Activated T-helper 17 cell treated with anti-CD3 and anti-CD28 coated beads, Interleukin-2, amount 50 U/mL, for 72 hours (primary cell): ENCODE data around the gene DCLK1. TPM values are rescaled to one million over a fixed set of nuclear protein-coding genes. Genes with fewer than 3 reads are reported as not detected.

Source experiments
- ATAC-seq: fragments of 150-1000 bp; cut with Tn5 transposase; replicated peaks from 2 replicates; pipeline ENCODE4 v1.10.0; 2021; ENCODE audit warnings: mild to moderate bottlenecking, moderate library complexity
- H3K27ac Mint-ChIP-seq: one replicate; pipeline ENCODE4 v1.8.0; 2022; ENCODE audit warnings: mixed read lengths
- H3K27me3 Mint-ChIP-seq: one replicate; pipeline ENCODE4 v1.8.0; 2022; ENCODE audit warnings: mixed read lengths
- H3K36me3 Mint-ChIP-seq: one replicate; pipeline ENCODE4 v1.8.0; 2022; ENCODE audit warnings: low read depth, mild to moderate bottlenecking, mixed read lengths
- H3K4me1 Mint-ChIP-seq: one replicate; pipeline ENCODE4 v1.8.0; 2022; ENCODE audit warnings: mixed read lengths
- H3K4me3 Mint-ChIP-seq: one replicate; pipeline ENCODE4 v1.8.0; 2022; ENCODE audit warnings: mild to moderate bottlenecking, mixed read lengths
- H3K9me3 Mint-ChIP-seq: one replicate; pipeline ENCODE4 v1.8.0; 2022; ENCODE audit warnings: mixed read lengths
- total RNA-seq, 2 donors: library from RNA; stranded (reverse); gene quantifications; one replicate each; pipeline ENCODE4 v1.2.3, GENCODE V29; 2022

DCLK1 gene
- total RNA-seq, 2 donors from 2014 or later, result not detected

- Mint-ChIP-seq H3K4me3 (no peak overlapping the region), H3K4me1 (no peaks in the 10 kb centered on the region), H3K9me3 (peaks cover 4% of the 10 kb centered on the region), H3K27me3 (no peaks in the 10 kb centered on the region), H3K36me3 (no peaks in the 10 kb centered on the region), H3K27ac (no peak overlapping the region)
- no peak for ATAC-seq
These were observed 15.5 kb upstream of the DCLK1 start for GRCh38 chr13:36146511-36147269.

- no peak for ATAC-seq
- no peaks in the 10 kb centered on the region for H3K4me1 Mint-ChIP-seq
- H3K9me3 Mint-ChIP-seq, result peaks cover 4% of the 10 kb centered on the region
- H3K27ac Mint-ChIP-seq, result no peak overlapping the region
- H3K4me3 Mint-ChIP-seq, result no peak overlapping the region
- no peaks in the 10 kb centered on the region for H3K27me3 Mint-ChIP-seq
- H3K36me3 Mint-ChIP-seq, result no peaks in the 10 kb centered on the region
These were observed 12.6 kb upstream of the DCLK1 start for GRCh38 chr13:36143738-36144137.

DNA sequence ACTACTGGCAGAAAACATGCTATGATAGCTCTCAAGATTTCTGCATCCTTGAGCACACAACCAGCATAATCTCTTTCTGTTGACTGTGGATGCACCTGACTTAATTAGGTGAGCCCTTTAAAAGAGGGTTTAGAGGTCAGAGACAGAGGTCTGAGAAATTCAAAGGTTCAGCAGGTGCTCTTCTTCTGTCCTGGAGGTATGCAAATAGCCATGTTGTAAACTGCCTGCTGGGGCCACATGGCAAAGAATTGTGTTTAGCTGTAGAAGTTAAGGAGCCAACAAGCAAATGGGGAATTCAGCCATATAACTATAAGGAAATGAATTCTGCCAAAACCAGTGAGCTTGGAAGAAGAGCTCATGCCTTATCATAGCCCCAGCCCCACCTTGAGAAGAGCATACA, 11.6 kb upstream of the DCLK1 start:
- Mint-ChIP-seq H3K36me3 (no peaks in the 10 kb centered on the region), H3K27me3 (no peaks in the 10 kb centered on the region), H3K4me1 (no peaks in the 10 kb centered on the region), H3K4me3 (no peak overlapping the region), H3K27ac (no peak overlapping the region), H3K9me3 (peaks cover 4% of the 10 kb centered on the region)
- no peak for ATAC-seq

DNA sequence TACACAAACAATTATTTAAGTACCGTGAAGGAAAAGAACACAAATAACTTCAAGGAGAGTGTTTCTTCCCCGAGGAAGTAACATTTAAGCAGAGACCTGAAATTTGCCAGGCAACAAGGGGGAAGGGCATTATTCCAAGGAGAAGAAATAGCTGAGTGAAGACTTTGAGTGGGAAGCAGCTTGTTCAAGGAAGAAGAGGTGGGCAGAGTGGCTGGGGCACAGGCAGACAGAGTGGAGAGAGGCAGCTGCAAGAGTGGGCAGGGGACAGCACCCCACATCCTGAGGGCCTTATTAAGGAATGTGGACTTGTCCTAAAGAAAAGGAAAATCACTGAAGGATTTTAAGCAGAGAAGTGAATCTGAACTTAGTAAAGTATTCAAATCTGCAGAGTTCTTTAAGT, 4.7 kb upstream of the DCLK1 start:
- Mint-ChIP-seq H3K27ac (no peak overlapping the region), H3K4me1 (no peaks in the 10 kb centered on the region), H3K36me3 (no peaks in the 10 kb centered on the region), H3K9me3 (no peaks in the 10 kb centered on the region), H3K4me3 (no peak overlapping the region), H3K27me3 (peaks cover 21% of the 10 kb centered on the region)
- no peak for ATAC-seq

- Mint-ChIP-seq H3K27me3 (peaks cover 29% of the 10 kb centered on the region), H3K9me3 (no peaks in the 10 kb centered on the region), H3K4me3 (no peak overlapping the region), H3K36me3 (no peaks in the 10 kb centered on the region), H3K4me1 (no peaks in the 10 kb centered on the region), H3K27ac (no peak overlapping the region)
- no peak for ATAC-seq
These were observed 3.5 kb upstream of the DCLK1 start for GRCh38 chr13:36134632-36135031.

DNA sequence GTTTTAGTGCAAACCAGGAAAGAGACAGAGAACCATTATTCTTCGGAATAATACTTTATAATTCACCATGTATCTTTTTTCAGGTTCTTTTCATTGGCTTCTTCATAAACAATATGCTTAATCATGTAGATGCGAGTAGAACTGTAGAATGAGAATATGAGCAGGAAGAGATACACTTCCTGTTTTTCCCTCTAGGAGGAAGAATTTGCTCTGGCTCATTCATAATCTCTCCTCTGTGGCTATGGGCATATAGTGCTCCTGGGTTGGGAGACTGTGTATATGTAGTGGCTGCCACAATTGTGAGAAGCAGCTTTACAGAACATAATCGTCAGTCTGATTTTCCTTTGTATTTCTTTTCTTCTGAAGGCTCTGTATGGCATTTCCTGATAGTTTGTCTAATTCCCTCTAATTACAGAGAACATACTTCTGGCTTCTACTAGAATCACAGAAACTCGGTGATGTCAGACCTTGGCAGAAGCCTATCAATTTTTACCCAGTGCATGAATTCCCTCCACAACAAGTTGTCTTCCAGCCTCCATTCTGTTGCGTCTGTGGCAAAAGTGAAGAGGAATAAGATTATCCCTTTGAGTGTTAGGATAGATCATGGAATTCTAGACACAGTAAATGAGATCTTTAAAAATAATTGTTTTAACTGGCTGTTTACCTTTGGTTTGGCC, 2.9 kb upstream of the DCLK1 start:
- Mint-ChIP-seq H3K4me1 (no peaks in the 10 kb centered on the region), H3K4me3 (no peak overlapping the region), H3K27ac (no peak overlapping the region), H3K9me3 (no peaks in the 10 kb centered on the region), H3K27me3 (peaks cover 29% of the 10 kb centered on the region), H3K36me3 (no peaks in the 10 kb centered on the region)
- no peak for ATAC-seq

- Mint-ChIP-seq H3K27me3 (peaks cover 33% of the 10 kb centered on the region), H3K4me1 (no peaks in the 10 kb centered on the region), H3K9me3 (no peaks in the 10 kb centered on the region), H3K27ac (no peak overlapping the region), H3K4me3 (no peak overlapping the region), H3K36me3 (no peaks in the 10 kb centered on the region)
- ATAC-seq, result no peak
These were observed 1.2 kb upstream of the DCLK1 start for GRCh38 chr13:36132376-36132775.

DNA sequence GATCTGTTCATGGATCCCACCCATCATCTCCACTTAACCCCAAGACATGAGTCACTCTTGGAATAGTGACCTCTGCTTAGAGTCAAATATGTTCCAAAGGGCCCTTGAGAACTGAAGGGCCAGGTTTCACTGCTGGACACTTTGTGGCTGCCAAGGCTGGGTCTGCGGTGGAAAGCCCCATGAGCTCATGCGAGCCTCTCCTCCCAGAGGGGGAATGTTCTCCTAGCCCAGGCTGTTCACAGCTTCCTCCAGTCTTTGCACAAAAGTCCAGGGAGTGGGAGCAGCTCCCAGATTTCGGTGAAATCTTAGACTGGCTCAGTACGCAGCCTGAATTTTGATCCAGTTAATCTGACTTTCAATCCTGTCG, 732 bp upstream of the DCLK1 start:
- H3K9me3 Mint-ChIP-seq, result no peaks in the 10 kb centered on the region
- H3K27me3 Mint-ChIP-seq, result peaks cover 32% of the 10 kb centered on the region
- H3K27ac Mint-ChIP-seq, result no peak overlapping the region
- H3K4me3 Mint-ChIP-seq, result no peak overlapping the region
- no peak for ATAC-seq
- no peaks in the 10 kb centered on the region for H3K36me3 Mint-ChIP-seq
- H3K4me1 Mint-ChIP-seq, result no peaks in the 10 kb centered on the region

- Mint-ChIP-seq H3K4me1 (no peaks in the 10 kb centered on the region), H3K4me3 (no peak overlapping the region), H3K27me3 (peaks cover 31% of the 10 kb centered on the region), H3K27ac (no peak overlapping the region), H3K36me3 (no peaks in the 10 kb centered on the region), H3K9me3 (no peaks in the 10 kb centered on the region)
- no peak for ATAC-seq
These were observed 495 bp downstream of the DCLK1 start for GRCh38 chr13:36130552-36131221.

- H3K9me3 Mint-ChIP-seq, result no peaks in the 10 kb centered on the region
- H3K4me1 Mint-ChIP-seq, result no peaks in the 10 kb centered on the region
- no peaks in the 10 kb centered on the region for H3K36me3 Mint-ChIP-seq
- H3K27ac Mint-ChIP-seq, result no peak overlapping the region
- no peak overlapping the region for H3K4me3 Mint-ChIP-seq
- ATAC-seq, result no peak
- peaks cover 30% of the 10 kb centered on the region for H3K27me3 Mint-ChIP-seq
These were observed 1.0 kb downstream of the DCLK1 start for GRCh38 chr13:36130193-36130551.

DNA sequence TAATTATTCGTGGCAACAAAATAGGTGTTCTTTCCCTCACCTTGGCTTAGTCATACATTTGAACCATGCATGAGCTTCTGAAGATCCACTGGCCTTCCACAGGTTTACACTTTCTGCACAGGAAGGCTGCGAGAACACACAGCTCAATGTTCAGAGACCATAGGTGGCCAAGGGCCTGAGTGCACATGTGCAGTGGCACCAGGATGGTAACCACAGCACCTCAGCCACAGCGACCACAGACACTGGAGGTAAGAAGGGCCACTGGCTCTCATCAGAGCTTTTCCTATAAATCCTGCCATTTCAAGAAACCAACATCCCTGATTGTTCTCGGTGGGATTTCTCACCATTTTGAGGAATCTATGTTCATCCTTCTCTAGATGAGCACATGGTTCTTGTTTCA, 1.6 kb downstream of the DCLK1 start:
- H3K4me3 Mint-ChIP-seq, result no peak overlapping the region
- no peak overlapping the region for H3K27ac Mint-ChIP-seq
- ATAC-seq, result no peak
- no peaks in the 10 kb centered on the region for H3K4me1 Mint-ChIP-seq
- H3K9me3 Mint-ChIP-seq, result no peaks in the 10 kb centered on the region
- H3K36me3 Mint-ChIP-seq, result no peaks in the 10 kb centered on the region
- peaks cover 30% of the 10 kb centered on the region for H3K27me3 Mint-ChIP-seq

- Mint-ChIP-seq H3K36me3 (no peaks in the 10 kb centered on the region), H3K27ac (no peak overlapping the region), H3K9me3 (no peaks in the 10 kb centered on the region), H3K27me3 (peaks cover 16% of the 10 kb centered on the region), H3K4me1 (no peaks in the 10 kb centered on the region), H3K4me3 (no peak overlapping the region)
- ATAC-seq, result no peak
These were observed 4.7 kb downstream of the DCLK1 start for GRCh38 chr13:36126491-36126890.

- ATAC-seq, result no peak
- H3K27ac Mint-ChIP-seq, result no peak overlapping the region
- H3K36me3 Mint-ChIP-seq, result no peaks in the 10 kb centered on the region
- H3K9me3 Mint-ChIP-seq, result no peaks in the 10 kb centered on the region
- peaks cover 14% of the 10 kb centered on the region for H3K27me3 Mint-ChIP-seq
- H3K4me3 Mint-ChIP-seq, result no peak overlapping the region
- no peaks in the 10 kb centered on the region for H3K4me1 Mint-ChIP-seq
These were observed 5.3 kb downstream of the DCLK1 start for GRCh38 chr13:36125841-36126240.

- Mint-ChIP-seq H3K9me3 (no peaks in the 10 kb centered on the region), H3K27ac (no peak overlapping the region), H3K4me1 (no peaks in the 10 kb centered on the region), H3K36me3 (no peaks in the 10 kb centered on the region), H3K27me3 (peaks cover 6% of the 10 kb centered on the region), H3K4me3 (no peak overlapping the region)
- ATAC-seq, result no peak
These were observed 6.9 kb downstream of the DCLK1 start for GRCh38 chr13:36124236-36124822.

GRCh38 chr13:36115306-36115705, 15.9 kb downstream of the DCLK1 start:
- Mint-ChIP-seq H3K4me1 (no peaks in the 10 kb centered on the region), H3K9me3 (no peaks in the 10 kb centered on the region), H3K27ac (no peak overlapping the region)

More at GRCh38 chr13:36115306-36115705, 15.9 kb downstream of the DCLK1 start:
- Mint-ChIP-seq H3K27me3 (no peaks in the 10 kb centered on the region), H3K4me3 (no peak overlapping the region), H3K36me3 (no peaks in the 10 kb centered on the region)
- no peak for ATAC-seq
